ENCODE data around the gene HACL1. TPM values are rescaled to one million over a fixed set of nuclear protein-coding genes. Genes with fewer than 3 reads are reported as not detected.
A peak's percentile ranks its signal among the peaks of the same experiment; 100 is the strongest.

HACL1 gene
- total RNA-seq: 24.7 and 28.4 TPM in 2 replicates

GRCh38 chr3:15601399-15602145 lies at the start of gene HACL1, which contains the start of gene BTD:
Gene HACL1, minus strand, starts transcription at chr3:15601569. Its CDS starts 106 bp downstream, at chr3:15601463.
Gene BTD, plus strand, starts transcription at chr3:15601745. Its CDS starts 33,695 bp downstream, at chr3:15635440.
- POLR2A ChIA-PET: interaction anchor here (0.6 to 1.9 kb wide), 13 partner anchors 11 to 950 kb away, joined by 3 to 6 read pairs (median 4); partner anchors contain the start of genes CCDC174, DPH3 and OXNAD1
- Mint-ChIP-seq H3K27me3 (no peaks in the 10 kb centered on the region), H3K4me3 (peak within 1 kb of the TSS; percentile 94), H3K27ac (peak within 1 kb of the TSS; percentile 98), H3K9me3 (peaks cover 2% of the 10 kb centered on the region), H3K4me1 (peaks cover 38% of the 10 kb centered on the region), H3K36me3 (ENCODE audit: low read depth) (peaks cover 59% of the 10 kb centered on the region)
- intact Hi-C loops (cut with micrococcal nuclease): loop anchor here (1.0 to 2.0 kb wide), 11 partner anchors 45 to 951 kb away; partner anchors contain the start of genes CAPN7, CCDC174, EAF1 and METTL6
- ATAC-seq (ENCODE audit: low read depth): peak; percentile 89
- CTCF ChIA-PET: interaction anchor here (1.2 kb wide), 1 partner anchor 210 kb away, joined by 3 read pairs; no protein-coding TSS in a partner anchor
- peak; percentile 97 for DNase-seq
- TF ChIP-seq, protein P1, sequence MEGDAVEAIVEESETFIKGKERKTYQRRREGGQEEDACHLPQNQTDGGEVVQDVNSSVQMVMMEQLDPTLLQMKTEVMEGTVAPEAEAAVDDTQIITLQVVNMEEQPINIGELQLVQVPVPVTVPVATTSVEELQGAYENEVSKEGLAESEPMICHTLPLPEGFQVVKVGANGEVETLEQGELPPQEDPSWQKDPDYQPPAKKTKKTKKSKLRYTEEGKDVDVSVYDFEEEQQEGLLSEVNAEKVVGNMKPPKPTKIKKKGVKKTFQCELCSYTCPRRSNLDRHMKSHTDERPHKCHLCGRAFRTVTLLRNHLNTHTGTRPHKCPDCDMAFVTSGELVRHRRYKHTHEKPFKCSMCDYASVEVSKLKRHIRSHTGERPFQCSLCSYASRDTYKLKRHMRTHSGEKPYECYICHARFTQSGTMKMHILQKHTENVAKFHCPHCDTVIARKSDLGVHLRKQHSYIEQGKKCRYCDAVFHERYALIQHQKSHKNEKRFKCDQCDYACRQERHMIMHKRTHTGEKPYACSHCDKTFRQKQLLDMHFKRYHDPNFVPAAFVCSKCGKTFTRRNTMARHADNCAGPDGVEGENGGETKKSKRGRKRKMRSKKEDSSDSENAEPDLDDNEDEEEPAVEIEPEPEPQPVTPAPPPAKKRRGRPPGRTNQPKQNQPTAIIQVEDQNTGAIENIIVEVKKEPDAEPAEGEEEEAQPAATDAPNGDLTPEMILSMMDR (IDR thresholded peaks at IDR 0.05): no peak

DNA sequence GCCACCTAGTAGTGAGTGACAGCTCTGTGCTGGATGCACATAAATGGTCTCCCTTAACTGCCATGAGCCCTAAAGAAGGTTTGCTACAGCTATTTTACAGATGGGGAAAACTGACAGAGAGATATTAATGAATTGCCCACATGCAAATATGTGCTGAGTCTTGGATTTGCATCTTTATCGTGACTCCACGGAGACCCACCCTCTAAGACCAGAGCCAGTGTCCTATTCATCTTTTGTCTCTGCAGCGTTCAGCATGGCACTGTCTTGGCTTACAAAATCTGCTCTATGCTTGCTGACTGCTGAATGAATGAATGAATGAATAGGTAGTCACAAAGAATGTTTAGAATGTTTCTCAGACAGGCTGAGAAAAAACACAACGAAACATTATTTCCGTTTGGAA lies 48.5 kb upstream of the HACL1 start:
- Mint-ChIP-seq H3K9me3 (peaks cover 1% of the 10 kb centered on the region), H3K4me1 (peaks cover 45% of the 10 kb centered on the region), H3K27ac (no peak overlapping the region), H3K36me3 (ENCODE audit: low read depth) (peaks cover 3% of the 10 kb centered on the region), H3K4me3 (no peak overlapping the region), H3K27me3 (no peaks in the 10 kb centered on the region)
- intact Hi-C loops (cut with micrococcal nuclease): loop anchor here (5.0 kb wide), 1 partner anchor 157 kb away; no protein-coding TSS in a partner anchor
- POLR2A ChIA-PET: no interaction called here
- no peak for ATAC-seq (ENCODE audit: low read depth)
- no peak for DNase-seq
- CTCF ChIA-PET: interaction anchor here (2.2 kb wide), 1 partner anchor 162 kb away, joined by 7 read pairs; no protein-coding TSS in a partner anchor
- TF ChIP-seq, protein P1 (IDR thresholded peaks at IDR 0.05): no peak

DNA sequence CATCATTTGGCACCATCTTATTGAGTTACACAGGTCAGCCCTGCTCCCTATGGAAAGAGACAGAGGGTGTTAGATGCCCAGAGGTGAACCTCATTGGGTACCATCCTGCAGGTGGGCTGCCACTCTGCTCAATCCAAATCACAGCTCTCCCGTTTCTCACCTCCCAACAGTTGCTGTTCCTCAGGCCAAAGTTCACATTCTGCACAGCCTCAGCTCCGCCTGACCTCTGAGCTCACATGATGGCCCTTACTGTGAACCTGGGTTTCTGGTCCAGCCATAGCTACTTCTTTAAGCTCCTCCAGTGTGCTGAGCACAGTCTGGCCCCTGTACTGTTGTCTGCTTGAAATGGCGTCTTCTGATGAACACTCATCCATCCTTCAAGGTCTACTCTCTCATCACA lies 48.0 kb upstream of the HACL1 start:
- DNase-seq (no peak), ATAC-seq (ENCODE audit: low read depth) (no peak)
- CTCF ChIA-PET: interaction anchor here (2.2 kb wide), 1 partner anchor 162 kb away, joined by 7 read pairs; no protein-coding TSS in a partner anchor
- Mint-ChIP-seq H3K27me3 (no peaks in the 10 kb centered on the region), H3K27ac (no peak overlapping the region), H3K36me3 (ENCODE audit: low read depth) (peaks cover 8% of the 10 kb centered on the region), H3K4me1 (peaks cover 45% of the 10 kb centered on the region), H3K4me3 (no peak overlapping the region), H3K9me3 (no peaks in the 10 kb centered on the region)
- TF ChIP-seq, protein P1 (IDR thresholded peaks at IDR 0.05): no peak
- POLR2A ChIA-PET: no interaction called here
- intact Hi-C loops (cut with micrococcal nuclease): loop anchor here (5.0 kb wide), 1 partner anchor 158 kb away; no protein-coding TSS in a partner anchor

- peaks cover 45% of the 10 kb centered on the region for H3K4me1 Mint-ChIP-seq
- no peaks in the 10 kb centered on the region for H3K27me3 Mint-ChIP-seq
- CTCF ChIA-PET: interaction anchor here (1.3 kb wide), 1 partner anchor 17 kb away, joined by 5 read pairs; no protein-coding TSS in a partner anchor
- TF ChIP-seq, protein P1 (IDR thresholded peaks at IDR 0.05): no peak
- DNase-seq: peak; percentile 32
- H3K4me3 Mint-ChIP-seq: peak overlapping the region; percentile 68
- H3K9me3 Mint-ChIP-seq: no peaks in the 10 kb centered on the region
- peaks cover 12% of the 10 kb centered on the region for H3K36me3 Mint-ChIP-seq (ENCODE audit: low read depth)
- intact Hi-C loops (cut with micrococcal nuclease): loop anchor here (1.0 to 5.0 kb wide), 5 partner anchors 11 to 212 kb away; no protein-coding TSS in a partner anchor
- ATAC-seq (ENCODE audit: low read depth): peak; percentile 93
- peak overlapping the region; percentile 83 for H3K27ac Mint-ChIP-seq
- POLR2A ChIA-PET: interaction anchor here (1.1 to 1.2 kb wide), 2 partner anchors 20 to 46 kb away, joined by 3 to 4 read pairs; partner anchors contain the start of genes BTD and HACL1
Observed at GRCh38 chr3:15647611-15648167, 46.3 kb upstream of the HACL1 start.
